AML-193 (cell line): ENCODE measurements around the gene GPR146.
"Not testable (repeated sequence)": the region's sequence is repeated elsewhere in the genome, so short reads cannot be mapped to it uniquely, and the experiment has no call there.

Experiments
- DNase-seq, 2 experiments: peaks; one replicate each; lab custom pipeline; 2025; lab: John Stamatoyannopoulos, UW

GPR146 gene

DNA sequence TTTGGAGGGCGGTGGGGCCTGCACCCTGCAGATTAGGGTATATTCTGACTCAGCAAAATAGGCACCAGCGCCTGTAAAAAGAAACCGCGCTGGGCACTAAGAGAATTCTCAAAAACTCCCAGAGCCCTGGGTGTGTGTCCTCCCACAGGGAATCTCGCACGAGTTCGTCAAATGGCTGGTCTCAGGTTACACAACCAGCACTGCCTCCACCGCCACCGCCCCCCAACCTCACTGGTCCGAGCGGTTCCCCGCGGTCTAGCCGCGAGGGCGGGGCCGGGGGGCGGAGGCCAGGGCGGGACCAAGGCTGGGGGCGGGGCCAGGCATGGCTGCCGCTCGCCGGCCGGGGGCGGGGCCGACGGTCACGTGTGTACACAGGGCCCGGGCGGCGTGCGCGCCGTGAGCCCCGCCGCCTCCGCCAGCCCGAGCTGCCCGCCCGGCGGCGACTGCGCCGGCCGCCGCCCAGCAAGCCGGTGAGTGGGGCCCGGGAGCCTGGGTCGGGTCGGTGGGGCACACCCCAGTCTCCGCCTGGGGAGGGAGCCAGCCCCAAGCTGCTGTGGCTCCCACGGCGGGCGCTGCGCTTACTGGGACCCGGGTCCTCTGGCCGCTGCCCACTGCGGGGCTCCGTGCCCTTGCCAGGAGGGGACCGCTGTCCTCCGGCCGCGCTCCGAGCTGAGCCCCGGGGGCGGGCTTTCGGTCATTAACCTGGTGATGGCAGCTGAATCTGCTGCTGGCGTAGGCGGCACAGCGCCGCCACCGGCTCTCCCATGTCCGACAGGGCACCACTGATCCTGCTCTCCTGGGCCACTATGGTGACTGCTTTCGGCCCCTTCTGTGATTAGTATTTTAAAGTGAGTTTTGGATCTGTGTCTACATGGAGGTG lies at the start of gene GPR146:
Gene GPR146, plus strand, starts transcription at position 358 of the 880 bp plus-strand sequence. CDS start 12,970 bp downstream, outside the sequence.
- DNase-seq, result peak; percentile 74 to 83

DNA sequence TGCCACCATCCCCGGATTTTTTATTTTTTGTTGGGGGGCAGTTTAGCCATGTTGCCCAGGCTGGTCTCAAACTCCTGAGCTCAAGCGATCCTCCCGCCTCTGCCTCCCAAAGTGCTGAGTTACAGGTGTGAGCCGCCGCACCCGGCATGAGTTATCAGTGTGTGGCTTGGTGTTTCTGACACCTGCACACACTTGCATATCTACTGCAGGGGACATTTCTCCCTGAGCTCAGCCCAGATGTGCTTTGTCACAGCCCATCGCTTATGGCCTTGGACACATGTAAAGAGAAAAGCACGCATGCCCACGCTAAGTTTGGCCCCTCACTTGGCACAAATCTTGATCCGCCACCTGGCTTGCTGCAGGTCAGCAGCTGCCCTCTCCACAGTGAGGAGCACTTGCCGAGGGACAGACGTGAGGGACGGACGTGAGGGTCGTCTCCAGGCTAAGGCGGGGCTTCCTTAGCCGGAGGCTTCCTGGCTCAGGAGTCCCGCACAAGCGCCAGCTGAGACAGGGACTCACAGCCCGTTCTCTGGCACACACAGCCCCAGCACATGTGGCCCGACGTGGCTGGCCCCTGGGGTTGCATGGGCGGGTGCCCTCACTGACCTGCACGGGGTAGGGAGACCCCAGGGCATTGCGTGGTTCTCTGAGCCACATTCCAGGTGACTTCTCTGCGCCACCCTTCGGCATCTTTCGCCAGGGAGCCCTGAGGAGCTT lies 49.6 kb upstream of the GPR146 start:
- no peak for DNase-seq

GRCh38 chr7:995571-995970 lies 48.8 kb upstream of the GPR146 start:
- DNase-seq, result no peak

DNA sequence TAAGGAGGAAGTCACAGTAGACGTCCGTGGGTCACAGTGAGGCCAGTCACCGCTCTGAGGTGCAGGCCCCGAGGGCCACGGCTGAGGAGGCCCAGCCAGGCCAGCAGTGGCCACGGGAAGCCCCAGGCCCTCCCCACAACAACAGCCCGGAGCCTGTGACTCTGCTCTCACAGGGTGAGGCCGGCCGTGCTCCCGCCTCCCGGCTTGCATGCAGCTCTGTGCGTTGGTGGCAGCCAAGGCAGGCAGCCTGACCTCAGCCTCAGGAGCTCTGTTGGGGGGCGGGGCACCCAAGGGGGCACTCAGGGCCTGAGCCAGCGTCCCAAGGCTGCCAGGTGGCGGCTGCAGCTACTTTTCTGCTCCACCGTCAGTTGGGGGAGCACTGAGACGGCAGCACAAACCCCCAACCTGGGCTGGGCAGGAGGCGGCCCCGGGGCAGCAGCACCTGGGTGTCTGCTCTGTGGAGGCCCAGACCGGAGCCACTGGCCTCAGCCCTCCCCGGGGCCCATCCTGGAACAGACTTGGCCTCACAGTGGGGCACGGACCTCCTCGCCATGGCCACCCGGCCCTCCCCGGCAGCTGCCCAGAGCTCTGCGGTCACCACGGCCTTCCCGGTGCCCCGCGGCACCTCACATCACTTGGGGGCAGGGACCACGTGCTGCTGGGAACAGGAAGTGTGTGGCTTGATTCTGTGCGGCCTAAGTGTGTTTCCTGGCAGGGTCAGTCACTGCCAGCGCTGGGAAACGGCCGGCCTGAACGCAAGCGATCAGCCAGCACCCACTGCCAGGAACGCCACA lies 48.1 kb upstream of the GPR146 start:
- no peak for DNase-seq

DNA sequence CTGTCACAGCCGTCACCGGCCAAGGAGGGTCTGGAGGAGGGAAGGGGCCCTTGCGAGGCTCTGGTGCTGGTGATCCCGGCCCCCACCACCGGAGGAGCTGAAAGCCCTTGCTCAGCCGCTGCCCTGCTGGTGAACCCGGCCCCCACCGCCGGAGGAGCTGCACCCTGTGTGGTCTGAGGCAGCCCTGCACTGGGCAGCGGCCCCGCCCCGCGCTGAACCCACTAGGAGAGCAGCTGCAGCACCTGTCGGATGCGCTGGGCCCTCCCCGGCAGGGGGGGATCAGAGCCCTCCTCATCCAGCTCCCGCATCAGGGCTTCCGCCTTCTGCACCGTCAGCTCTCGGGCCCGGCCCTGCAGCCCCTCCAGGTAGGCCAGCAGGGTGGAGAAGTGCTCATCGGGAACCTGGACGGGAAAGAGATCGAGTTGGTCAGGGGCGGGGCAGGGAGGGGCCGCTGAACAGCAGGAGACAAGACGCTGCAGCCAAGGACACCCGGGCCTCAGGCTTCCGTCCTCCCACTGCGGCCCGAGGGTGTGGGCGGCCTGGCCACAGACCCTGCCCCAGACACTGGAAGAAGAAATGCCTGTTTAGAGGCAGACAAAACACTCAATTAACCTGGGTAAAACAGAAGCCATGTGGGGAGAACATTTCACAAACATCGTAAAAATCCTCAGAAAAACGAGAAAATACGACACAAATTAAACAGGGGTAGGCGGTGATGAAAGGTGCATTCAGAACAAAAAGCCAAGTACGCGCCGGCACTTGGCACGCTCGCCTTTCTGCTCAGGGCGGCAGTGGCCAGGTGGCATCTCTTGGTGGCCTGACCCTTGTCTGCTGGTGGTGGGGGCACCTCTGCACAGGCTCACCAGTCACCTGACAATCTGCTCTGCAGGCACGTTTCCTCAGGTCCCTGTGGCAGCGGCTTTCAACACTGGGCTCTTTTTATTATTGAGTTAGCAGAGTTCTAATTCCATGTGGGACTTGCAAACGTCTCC lies 46.6 kb upstream of the GPR146 start:
- no peak for DNase-seq

DNA sequence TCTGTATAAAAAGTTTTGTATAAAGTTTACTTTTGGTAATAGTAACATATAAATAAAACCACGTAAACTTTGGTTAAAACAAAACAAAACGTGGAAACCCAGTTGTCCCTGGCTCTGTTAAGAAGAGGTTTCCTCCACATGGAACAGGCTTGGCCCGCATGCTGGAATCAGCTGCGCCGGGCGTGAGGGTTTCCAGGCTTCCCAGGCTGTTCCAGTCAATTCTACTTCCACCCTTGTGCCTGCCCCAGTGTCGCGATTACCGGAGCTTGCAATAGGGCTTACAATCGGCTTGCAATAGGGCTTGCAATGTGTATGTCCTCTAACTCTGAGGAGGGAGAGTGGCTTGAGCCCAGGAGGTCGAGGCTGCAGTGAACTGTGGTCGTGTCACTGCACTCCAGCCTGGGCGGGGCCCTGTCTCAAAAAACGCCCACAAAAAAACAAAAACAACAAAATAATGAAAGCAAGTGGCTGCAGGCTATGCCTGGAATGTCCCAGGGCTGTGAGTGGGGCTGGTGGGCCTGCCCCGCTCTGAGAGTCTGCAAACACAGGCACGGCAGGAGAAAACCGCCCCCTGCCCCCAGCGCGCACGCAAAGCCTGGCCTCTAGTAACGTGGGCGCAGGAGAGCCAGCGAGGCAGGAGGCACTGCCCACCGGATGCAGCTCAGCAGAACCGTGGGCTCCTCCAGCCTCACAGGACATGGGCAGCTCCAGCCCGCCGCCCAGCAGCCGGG lies 45.0 kb upstream of the GPR146 start:
- no peak for DNase-seq

GRCh38 chr7:999941-1000935 lies 44.1 kb upstream of the GPR146 start:
- DNase-seq, result no peak

DNA sequence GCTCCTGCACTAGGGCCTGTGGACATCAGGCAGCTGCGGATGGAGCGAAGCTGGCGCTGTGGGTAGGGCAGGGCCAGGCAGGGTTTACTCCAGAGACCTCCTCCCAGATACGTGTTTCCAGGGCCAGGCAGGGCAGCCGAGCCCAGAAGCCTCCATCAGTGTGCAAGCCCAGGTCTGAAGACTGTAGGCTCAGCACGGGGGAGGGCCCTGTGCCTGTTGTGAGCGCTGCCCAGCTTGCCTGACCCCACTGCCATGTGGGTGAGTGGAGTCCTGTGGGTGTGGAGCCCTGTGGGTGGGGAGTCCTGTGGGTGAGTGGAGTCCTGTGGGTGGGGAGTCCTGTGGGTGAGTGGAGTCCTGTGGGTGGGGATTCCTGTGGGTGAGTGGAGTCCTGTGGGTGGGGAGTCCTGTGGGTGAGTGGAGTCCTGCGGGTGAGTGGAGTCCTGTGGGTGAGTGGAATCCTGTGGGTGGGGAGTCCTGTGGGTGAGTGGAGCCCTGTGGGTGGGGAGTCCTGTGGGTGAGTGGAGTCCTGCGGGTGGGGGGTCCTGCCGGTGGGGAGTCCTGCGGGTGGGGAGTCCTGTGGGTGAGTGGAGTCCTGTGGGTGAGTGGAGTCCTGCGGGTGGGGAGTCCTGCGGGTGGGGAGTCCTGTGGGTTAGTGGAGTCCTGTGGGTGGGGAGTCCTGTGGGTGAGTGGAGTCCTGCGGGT lies 43.1 kb upstream of the GPR146 start:
- not testable (repeated sequence) for DNase-seq

DNA sequence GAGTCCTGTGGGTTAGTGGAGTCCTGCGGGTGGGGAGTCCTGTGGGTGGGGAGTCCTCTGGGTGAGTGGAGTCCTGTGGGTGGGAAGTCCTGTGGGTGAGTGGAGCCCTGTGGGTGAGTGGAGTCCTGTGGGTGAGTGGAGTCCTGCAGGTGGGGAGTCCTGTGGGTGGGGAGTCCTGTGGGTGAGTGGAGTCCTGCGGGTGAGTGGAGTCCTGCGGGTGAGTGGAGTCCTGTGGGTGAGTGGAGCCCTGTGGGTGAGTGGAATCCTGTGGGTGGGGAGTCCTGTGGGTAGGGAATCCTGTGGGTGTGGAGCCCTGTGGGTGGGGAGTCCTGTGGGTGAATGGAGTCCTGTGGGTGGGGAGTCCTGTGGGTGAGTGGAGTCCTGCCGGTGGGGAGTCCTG lies 42.3 kb upstream of the GPR146 start:
- not testable (repeated sequence) for DNase-seq

DNA sequence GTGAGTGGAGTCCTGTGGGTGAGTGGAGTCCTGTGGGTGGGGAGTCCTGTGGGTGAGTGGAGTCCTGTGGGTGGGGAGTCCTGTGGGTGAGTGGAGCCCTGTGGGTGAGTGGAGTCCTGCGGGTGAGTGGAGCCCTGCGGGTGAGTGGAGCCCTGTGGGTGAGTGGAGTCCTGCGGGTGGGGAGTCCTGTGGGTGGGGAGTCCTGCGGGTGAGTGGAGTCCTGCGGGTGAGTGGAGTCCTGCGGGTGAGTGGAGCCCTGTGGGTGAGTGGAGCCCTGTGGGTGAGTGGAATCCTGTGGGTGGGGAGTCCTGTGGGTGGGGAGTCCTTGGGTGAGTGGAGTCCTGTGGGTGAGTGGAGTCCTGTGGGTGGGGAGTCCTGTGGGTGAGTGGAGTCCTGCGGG lies 41.9 kb upstream of the GPR146 start:
- DNase-seq, result not testable (repeated sequence)

DNA sequence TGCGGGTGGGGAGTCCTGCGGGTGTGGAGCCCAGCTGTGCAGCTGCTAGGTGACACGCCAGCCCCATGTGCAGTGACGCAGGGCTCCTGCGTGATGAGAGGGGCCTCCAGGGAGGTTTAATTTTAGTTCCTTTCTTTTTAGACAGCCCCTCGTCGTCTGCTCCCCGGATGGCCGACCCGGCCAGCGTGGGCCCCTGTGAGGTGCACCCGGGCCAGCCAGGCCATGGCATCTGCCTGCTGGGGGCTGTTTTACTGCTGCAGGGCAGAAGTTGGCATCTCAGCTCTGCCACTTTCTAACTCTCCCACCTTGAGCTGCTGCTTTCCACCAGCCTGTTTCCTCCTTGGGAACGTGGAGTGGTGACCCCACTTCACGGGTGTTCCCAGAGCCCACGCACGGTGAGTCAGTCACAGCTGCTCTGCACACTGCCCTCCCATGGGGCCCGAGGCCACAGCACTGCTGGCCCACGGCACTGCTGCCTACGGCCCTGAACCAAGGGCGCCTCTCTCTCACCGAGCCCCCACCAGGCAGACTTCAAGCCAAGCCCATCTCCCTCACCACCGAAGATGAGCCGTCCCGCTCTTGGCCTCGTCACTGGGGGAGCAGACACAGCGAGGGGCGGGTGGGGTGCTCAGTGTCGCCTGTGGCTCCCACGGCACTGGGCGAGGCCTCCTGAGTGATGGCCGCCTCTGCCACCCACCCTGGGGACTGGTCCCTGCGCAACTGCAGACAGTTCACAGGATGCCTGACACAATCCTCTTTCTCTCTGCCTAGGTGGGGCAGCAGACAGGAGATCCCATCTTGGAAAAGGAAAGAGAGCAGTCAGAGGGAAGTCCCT lies 40.1 kb upstream of the GPR146 start:
- DNase-seq, result no peak

DNA sequence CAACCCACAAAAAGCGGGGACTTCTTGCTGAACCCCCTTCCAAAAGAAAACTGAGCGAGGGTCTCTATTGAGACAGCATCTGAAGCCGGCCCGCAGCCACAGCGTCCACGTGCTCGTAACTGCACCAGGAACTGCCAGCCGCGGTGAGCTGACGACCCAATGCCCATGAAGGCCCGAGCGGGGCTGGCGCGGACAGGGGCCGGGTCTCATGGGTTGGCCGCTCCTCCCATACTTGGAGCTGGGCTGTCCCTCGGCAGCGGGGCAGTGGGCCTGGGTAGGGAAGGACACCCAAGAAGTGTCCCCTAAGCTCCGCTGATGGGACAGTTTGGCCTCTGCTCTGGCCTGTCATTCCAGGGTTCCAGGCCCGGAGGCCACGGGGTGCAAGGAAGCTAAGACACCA lies 39.0 kb upstream of the GPR146 start:
- no peak for DNase-seq

DNA sequence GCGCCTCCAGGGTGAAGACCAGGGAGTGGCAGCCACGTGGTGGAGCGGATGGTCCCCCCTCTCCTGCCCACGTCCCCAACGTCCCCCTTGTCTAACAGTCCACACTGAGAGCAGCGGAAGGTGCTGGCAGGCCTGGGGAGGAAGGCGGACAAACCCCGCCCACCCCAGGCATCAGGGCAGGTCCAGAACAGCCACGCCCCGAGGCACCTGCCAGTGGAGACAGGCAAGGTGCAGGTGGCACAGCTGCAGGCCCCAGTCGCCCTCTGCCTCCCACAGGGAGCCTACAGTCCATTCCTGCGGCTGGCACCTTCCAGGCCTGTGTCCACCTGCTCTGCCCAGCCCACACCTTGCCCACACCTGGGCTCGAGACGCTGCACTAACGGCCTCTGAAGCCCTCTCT lies 36.4 kb upstream of the GPR146 start:
- DNase-seq, result no peak

DNA sequence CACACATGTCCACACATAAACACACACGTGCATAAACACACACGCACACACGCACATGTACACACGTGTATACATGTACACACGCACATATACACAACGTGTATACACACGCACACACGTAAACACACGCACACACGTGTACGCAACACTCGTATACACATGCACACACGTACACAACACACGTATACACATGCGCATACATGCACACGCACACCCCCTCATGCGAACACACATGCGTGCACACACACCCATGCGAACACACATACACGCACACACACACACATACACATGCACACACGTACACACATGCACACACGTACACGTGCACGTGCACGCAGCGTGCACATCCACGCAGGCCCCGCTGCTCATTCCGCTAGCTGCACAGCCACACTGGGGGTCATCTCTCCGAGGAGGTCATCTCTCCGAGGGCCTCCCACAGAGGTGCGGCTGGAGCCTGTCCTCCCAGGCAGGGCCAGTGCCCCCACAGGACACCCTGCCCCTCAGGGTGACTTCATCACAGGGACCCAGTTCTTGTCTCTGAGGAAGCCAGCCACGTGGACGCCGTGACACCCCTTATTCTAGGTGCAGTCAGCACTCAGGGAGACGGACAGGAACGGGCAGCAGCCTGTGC lies 35.5 kb upstream of the GPR146 start:
- no peak for DNase-seq

DNA sequence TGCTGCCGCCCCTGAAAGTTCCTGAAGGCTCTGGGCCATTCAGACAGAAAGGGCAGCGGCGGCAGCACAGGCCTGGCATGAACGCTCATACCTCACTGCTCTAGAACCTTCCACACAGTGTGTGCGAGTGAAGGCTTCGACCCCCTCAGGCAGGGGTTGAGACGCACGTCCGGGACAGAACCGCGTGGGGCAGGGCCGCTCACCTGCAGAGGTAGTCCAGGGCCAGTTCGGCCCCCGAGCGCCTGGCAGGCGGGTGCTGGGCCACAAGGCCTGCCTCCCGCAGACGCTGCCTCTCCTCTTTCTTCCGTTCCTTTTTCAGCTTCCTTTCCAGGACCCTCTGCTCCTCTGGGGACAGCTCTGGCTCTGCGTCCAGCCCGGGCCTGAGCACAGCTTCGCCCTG lies 34.6 kb upstream of the GPR146 start:
- no peak for DNase-seq

GRCh38 chr7:1010226-1010625 lies 34.1 kb upstream of the GPR146 start:
- DNase-seq, result no peak

DNA sequence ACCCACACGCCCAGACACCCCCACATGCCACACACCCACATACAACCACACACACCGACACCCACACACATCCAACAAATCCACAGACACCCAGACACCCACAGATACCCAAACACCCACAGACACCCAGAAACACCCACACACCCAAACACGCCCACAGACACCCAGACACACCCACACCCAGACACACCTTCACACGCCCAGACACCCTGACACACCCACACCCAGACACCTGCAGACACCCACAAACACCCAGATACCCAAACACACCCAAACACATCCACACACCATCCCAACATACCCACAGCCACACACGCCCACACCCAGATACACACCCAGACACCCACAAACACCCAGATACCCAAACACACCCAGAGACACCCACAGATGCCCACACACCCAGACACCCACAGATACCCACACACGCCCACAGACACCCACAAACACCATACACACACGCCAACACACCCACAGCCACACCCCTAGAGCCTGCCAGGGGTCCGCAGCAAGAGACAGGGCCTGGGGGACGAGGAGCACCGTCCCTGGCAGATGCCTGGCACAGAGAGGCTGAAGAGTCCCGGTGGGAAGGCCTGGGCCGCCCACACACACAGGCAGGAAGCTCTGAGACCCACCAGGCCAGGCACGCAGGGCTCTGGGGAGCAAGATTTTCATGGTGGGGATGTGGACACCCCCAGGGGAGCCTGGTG lies 32.9 kb upstream of the GPR146 start:
- no peak for DNase-seq
